8988T (cell line): ENCODE results near the gene CTR9.

ENCODE experiments used
- DNase-seq: peaks from one replicate; pipeline ENCODE4 v3.0.0; 2011

The CTR9 gene

DNA sequence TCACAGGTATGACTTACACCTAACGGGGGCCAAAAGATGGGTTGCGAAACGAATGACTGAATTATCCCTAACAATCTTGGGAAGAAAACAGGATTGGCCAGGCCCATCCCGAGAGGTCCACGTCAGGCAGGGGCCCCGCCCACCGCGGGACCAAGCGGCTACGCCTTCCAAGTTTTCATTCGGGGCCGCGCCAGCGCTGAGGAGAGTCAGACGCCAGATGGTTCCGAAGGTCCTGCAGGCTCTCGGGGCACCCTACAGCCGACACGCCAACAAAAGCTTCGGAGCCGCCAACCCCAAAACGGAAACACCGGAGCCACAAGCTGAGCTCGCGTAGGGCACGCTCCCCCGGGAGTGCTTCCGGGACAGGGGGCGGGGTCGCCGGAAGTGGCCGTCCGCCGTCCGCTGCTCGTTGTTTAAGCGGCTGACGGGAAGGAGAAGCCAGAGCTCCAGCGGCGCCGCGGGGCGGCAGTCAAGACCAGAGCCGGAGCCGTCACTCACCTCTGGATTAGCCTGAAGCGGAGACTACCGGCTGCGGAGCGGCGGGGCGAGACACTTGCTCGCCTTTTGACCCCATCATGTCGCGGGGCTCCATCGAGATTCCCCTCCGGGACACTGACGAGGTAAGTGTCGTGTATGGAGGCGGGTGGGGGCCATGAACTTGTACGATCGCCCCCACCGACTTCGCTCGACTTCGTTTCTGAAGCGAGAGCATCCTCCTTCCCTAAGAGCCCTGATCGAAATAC is at the start of gene CTR9:
Gene CTR9 (plus strand): TSS at position 409 of the 743 bp plus-strand sequence. CDS start 167 bp downstream, at position 576.
- DNase-seq: peak; percentile 45

- DNase-seq: no peak
Measured at GRCh38 chr11:10701982-10702381, 49.1 kb upstream of the CTR9 start.

DNA sequence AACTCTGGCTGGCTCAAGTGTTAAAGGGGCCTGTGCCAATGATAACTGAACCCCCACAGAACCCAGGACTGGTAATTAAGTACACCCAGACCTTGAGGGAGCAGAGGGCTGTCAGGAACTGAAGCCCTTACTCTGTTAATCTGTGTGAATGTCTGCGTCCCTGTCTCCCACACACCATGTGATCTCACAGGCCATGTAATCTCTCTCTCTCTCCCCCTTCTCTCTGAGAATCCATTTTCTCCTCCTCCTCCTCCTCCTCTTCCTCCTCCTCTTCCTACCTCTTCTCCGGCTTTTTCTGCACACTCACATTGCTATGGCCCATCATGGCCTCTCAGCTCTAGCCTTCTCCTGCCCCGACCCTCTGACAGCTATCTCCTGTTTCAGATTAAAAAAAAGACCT is 42.9 kb upstream of the CTR9 start:
- no peak for DNase-seq

DNA sequence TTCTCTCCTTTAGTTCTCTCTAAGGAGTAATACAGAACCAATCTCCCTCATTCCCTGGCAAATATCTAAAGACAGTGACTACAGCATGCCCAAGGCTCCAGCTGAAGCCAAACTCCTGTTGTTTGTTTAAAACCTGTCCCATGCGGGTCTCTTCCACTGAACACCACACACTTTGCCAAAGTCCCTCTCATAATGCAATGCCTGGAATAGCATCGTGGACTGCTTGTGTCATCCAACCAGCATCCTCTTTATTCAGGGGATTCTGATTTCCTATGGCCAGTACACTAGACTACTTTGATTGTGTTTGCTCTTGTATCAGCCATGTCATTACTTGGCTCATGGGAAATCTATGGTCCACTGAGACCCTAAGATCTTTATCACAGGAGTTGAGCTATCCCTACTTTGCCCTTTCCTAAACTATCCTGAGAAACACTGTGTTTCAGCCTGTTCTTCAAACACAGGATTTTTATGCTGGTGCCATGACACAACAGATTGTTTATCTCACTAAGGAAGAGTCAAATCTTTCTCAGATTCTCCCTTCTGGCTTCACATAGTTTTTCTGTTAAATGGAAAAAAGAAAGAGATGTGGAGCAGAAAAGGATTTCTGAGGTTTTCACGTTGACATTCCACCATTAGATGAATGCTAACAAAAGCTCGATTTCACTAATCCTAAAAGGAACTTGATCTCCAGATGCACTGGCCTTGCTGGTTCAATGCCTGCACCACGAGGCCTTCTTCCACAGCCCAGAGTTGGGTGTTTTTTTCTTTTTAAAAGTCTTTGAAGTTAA is 41.6 kb upstream of the CTR9 start:
- no peak for DNase-seq

DNA sequence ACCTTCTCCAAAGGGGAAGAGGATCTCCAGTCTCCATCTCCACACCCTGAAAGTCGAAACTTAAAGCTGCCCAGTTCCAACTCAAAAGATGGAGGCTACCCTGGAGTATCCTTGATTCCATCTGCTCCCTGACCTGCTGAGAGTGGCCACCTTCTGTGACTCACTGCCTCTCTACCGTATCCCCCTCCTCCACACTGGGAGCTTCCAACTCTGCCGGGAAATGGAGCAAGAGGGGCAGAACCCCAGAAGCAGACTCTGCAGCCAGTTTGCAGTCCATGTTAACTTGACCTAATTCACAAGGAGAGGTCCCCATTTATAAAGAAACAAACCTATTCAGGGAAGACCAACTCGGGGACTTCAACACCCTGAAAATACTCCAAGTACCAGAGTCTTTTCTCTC is 35.5 kb upstream of the CTR9 start:
- DNase-seq: no peak

DNA sequence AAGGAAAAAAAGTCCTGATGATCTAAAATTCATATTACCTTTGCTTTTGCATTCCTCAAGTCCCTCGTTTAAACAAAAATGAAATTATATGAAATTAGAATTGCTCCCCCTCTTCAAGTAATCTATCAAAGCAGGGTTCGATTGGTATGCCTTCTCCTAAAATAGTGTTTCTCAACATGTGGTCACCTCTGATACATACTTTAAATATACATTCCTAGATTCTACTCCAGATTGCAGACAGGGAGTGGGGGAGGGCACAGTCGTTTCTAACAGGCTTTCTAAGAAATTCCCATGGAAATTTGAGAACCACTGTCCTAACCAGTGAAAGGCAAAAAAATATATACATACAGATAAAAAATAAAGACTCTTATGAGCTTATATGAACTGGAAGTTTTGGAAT is 34.9 kb upstream of the CTR9 start:
- no peak for DNase-seq

DNA sequence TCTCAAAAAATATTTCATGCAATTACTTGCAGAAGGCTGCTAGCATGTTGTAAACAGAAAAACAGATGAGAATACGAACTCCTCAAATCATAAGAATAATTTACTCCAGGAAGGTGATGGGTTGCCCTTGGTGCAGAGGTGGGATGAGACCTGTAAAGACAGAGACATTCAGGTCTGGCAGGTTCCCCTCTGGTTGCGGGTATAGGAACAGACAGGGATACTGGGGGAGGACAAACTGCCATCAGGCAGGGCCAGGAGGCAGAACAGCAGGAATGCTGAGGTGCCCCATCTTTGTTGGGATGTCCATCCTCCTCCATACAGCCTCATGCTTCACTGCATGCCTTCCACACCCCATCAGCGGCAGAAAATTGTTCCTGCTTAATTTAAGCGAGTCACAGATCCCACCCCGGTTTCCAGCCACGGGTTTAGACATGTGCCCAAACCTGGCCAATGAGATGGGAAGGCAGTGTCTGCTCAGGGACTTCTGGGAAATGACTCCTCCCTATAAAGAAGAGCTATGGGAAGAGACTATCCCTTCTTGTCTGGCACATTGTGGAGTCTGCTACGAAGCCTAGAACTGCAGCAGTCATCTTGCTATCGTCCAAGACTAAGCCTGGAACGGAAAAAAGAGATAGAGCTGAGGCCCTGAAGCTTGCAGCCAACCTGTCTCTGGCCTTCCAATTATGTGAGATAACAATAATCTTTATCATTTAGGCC is 34.3 kb upstream of the CTR9 start:
- no peak for DNase-seq

GRCh38 chr11:10719616-10720015 is 31.4 kb upstream of the CTR9 start:
- DNase-seq: no peak

GRCh38 chr11:10720881-10721376 is 30.1 kb upstream of the CTR9 start:
- no peak for DNase-seq

- DNase-seq: no peak
Measured at GRCh38 chr11:10722307-10722706, 28.7 kb upstream of the CTR9 start.

DNA sequence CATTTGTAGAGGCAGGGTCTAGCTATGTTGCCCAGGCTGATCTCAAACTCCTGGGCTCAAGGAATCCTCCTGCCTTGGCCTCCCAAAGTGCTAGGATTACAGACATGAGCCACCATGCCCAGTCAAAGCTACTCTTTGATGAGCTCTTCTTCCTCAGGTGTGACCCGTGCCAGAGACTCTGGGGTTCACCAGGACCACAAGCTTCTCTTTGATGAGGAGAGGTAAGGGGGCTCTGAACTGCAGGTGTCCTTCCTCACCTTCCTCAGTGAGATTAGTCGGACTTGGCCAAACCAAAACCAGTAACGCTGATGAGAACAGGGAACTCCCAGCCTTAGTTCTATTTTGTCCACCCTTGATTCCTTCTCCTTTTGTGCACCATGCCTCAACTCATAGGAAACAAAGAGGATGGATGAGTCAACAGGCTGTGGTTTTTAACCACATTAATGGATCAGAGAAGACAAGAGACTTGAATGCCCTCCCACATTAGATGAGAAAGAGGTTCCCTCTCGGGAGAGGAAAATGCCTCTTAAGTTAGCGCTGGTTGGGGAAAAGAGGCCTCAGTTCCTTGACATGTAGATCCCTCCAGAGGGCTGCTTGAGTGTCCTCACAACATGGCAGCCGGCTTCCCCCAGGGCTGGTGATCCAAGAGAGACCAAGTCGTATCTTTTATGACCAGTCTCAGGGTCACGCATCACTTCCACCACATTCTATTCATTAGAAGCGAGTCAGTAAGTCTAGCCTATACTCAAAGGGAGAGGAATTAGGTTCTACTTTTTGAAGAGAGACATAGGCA is 25.7 kb upstream of the CTR9 start:
- no peak for DNase-seq

GRCh38 chr11:10725907-10726253 is 25.2 kb upstream of the CTR9 start:
- no peak for DNase-seq

GRCh38 chr11:10727146-10727851 is 23.7 kb upstream of the CTR9 start:
- no peak for DNase-seq

GRCh38 chr11:10728154-10728553 is 22.9 kb upstream of the CTR9 start:
- DNase-seq: no peak

DNA sequence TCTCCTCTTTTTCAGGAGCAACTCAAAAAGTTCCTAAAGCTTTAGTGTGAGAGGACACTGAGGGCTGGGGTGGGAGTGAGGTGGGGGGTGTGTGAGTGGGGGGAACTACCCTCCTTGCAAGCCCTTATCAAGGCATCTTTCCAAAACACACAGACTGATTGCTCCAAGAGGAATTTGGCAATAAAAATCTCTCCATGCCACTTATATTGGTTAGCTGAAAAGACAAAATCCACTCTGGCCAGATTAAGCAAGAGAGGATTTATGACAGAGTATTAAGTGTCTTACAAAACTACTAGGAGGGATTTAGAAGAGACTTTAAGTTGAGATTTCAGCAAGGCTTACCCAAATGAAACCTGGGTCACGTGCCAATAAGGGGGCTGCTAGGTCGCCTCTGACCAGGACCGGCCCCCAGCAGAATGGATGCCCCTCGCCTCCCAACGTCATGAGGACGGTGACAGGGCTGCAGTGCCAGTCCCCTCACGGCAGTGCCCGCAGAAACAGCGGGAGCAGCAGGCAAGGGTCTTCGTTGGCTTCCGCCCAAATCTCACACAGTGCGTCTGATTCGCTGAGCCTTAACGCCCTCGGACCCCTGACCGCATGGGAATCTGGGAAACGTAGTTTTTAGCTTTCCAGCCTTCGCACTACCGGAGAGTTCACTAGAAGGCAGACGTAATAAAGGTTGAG is 22.1 kb upstream of the CTR9 start:
- no peak for DNase-seq

DNA sequence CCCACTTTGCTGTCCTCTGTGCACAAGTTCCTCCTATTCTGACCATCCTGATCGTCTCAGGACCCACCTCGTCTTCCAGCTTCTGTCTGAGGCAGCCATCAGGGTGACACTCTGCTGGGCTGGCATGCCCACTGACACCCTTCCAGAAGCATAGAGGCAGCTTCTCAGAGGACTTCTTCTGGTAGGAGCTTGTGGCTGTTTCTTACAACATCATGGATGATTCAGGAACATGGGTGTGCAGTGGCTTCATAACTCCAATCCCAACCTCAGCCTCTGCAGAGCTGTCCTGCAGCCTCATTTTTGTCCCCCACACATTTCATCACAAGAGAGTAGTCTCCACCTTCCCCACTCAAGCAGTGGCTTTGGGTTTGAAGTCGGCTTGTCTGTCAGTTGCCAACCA is 20.9 kb upstream of the CTR9 start:
- DNase-seq: no peak

GRCh38 chr11:10731064-10731680 is 19.9 kb upstream of the CTR9 start:
- DNase-seq: no peak

- DNase-seq: peak; percentile 87
Measured at GRCh38 chr11:10735481-10736475, 15.3 kb upstream of the CTR9 start.

- no peak for DNase-seq
Measured at GRCh38 chr11:10742460-10743208, 8.4 kb upstream of the CTR9 start.
